Stomach (tissue), 9 donors: ENCODE results near the gene TMEM238L. TPM values are rescaled to one million over a fixed set of nuclear protein-coding genes. Genes with fewer than 3 reads are reported as not detected.

ENCODE experiments used
- DNase-seq, 2 donors: peaks; one replicate each; pipeline versions ENCODE4 v3.0.0 to v3.0.0-alpha.2; 2013 to 2019
- H3K27ac ChIP-seq, 5 donors: fragments of 200-600 bp in 4 of 5; sonication (generic) in 4 of 5; one replicate each; pipeline ENCODE4 v1.5.1; 2013 to 2019; ENCODE audit warnings: mild to moderate bottlenecking in 1 of 5, moderate library complexity in 1 of 5
- H3K27me3 ChIP-seq, 3 donors: fragments of 200-600 bp; sonication (generic); one replicate each; pipeline ENCODE4 v1.5.1; 2017 to 2019; ENCODE audit warnings: mixed run types in 1 of 3
- H3K36me3 ChIP-seq, 4 donors: fragments of 200-600 bp; sonication (generic); 1 replicate in 3 of 4; 2 replicates in 1 of 4; pipeline ENCODE4 v1.5.1; 2016 to 2019
- H3K4me1 ChIP-seq, 4 donors: fragments of 200-600 bp; sonication (generic); one replicate each; pipeline ENCODE4 v1.5.1; 2016 to 2019
- H3K4me3 ChIP-seq, 4 donors: fragments of 200-600 bp; sonication (generic) in 3 of 4; one replicate each; pipeline ENCODE4 v1.5.1; 2016 to 2019; ENCODE audit warnings: mild to moderate bottlenecking in 1 of 4
- H3K9me3 ChIP-seq, 4 donors: fragments of 200-600 bp; sonication (generic); one replicate each; pipeline ENCODE4 v1.5.1; 2016 to 2019
- CTCF ChIP-seq, 7 experiments: fragments of 450-650 bp in 4 of 7; fragments of 200-600 bp in 3 of 7; sonication (generic) in 3 of 7; IDR thresholded peaks; one replicate each; pipeline ENCODE4 v1.5.1; 2016 to 2019; ENCODE audit warnings: antibody characterized with exemption in 7 of 7, control low read depth in 2 of 7, mild to moderate bottlenecking in 1 of 7
- EP300 ChIP-seq: sonication (generic); formaldehyde crosslinking; IDR thresholded peaks from one replicate; pipeline ENCODE4 v1.6.1; 2017; ENCODE audit warnings: antibody characterized with exemption
- POLR2A ChIP-seq, 4 donors: fragments of 450-650 bp; IDR thresholded peaks; one replicate each; pipeline ENCODE4 v1.6.1; 2016; ENCODE audit warnings: antibody characterized with exemption in 4 of 4, control low read depth in 2 of 4, mild to moderate bottlenecking in 1 of 4, moderate library complexity in 1 of 4
- POLR2AphosphoS5 ChIP-seq, 3 donors: sonication (generic); formaldehyde crosslinking; IDR thresholded peaks; one replicate each; pipeline ENCODE4 v1.6.1; 2016; ENCODE audit warnings: antibody characterized with exemption in 3 of 3
- WGBS, 5 donors: extraction: QIAGEN DNeasy Blood & Tissue Kit in 3 of 5; methylation state at CpG; one replicate each; pipeline versions ENCODE4 v1.1.5 to v1.1.7; 2013 to 2018; 5-methylcytosine and 5-hydroxymethylcytosine counted together
- intact Hi-C: fragments of 100-400 bp; cut with DNase I; formaldehyde crosslinking; loops from one replicate; pipeline ENCODE4 v1.15.1; 2023; ENCODE audit warnings: low total_unique reads
- polyA plus RNA-seq, 3 donors: library from polyadenylated mRNA; stranded (reverse); fragments of 200-250 nt; gene quantifications; one replicate each; pipeline ENCODE4 v1.2.3, GENCODE V29; 2013
- total RNA-seq, 5 donors: library from RNA; depleted of rRNA; stranded (reverse); fragments of >200 nt; gene quantifications; one replicate each; pipeline versions ENCODE4 v1.1.0 to v1.2.3, GENCODE V29; 2014 to 2016
- donor health status: healthy with polysubstance abuse.
- donor health status: Bipolar disorder and iron deficiency.
- donor health status: healthy.

Gene TMEM238L
- total and polyA plus RNA-seq, 8 donors: 2.2 to 190 (median 38.2) TPM

DNA sequence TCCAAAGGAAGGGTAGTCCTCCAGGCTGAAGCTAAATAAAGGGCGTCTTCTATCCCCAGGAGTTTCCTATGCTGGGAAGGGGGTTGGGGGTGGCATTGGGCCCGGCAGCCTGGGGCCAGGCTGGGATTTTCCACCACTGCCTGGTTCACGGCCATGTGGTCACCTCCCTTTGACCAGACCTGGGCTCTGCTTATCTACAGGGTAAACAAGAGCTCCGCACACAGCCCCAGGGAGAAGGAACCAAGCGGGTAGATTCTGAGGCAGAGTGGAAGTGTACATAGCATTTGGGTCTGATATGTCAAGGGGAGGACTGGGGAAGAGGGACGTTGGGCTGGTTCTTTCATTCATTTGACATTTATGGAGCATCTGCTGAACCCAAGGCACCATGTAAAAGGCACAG is 46.8 kb downstream of the TMEM238L start:
- intact Hi-C loops: no loop called here
- 30 to 55% (median 53%) methylated on average over 6 of the region's 6 CpGs for WGBS, 5 donors
- TF ChIP-seq CTCF (IDR thresholded peaks at IDR 0.05) (no peak), POLR2A (IDR thresholded peaks at IDR 0.05) (no peak), POLR2AphosphoS5 (IDR thresholded peaks at IDR 0.05) (peak in 2 of 3 donors; percentile 66 to 75), EP300 (no peak)
- Histone ChIP-seq H3K9me3 (no peaks in the 10 kb centered on the region), H3K4me3 (no peak overlapping the region), H3K36me3 (no peaks in the 10 kb centered on the region), H3K27ac (peak overlapping the region; percentile 82 to 92 (median 83)), H3K27me3 (no peaks in the 10 kb centered on the region), H3K4me1 (peaks cover 38 to 56% (median 43%) of the 10 kb centered on the region in 4 donors)
- DNase-seq: peak; percentile 78 to 95

DNA sequence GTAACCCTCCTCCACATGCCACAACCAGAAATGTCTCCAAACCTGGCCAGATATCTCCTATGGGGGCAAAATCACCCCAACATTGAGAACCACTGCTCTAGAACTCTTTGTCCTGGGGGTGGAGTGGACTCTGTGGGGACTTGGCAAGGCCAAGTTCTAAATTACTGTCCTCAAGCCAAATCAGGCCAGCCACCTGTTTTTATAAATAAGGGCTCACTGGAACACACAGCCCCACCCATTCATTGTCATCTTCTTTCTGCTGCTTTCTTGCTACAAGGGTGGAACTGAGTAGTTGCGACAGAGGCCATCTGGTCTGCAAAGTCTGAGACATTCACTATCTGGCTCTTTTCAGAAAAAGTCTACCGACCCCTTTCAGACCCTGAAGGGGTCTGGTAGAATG is 47.3 kb downstream of the TMEM238L start:
- Histone ChIP-seq H3K4me1 (peaks cover 38 to 56% (median 44%) of the 10 kb centered on the region in 4 donors), H3K4me3 (no peak overlapping the region), H3K9me3 (no peaks in the 10 kb centered on the region), H3K36me3 (no peaks in the 10 kb centered on the region), H3K27me3 (no peaks in the 10 kb centered on the region), H3K27ac (peak overlapping the region; percentile 82 to 92 (median 83))
- intact Hi-C loops: no loop called here
- DNase-seq: peak in 1 of 2 donors; percentile 61
- TF ChIP-seq EP300: no peak
- peak in 1 of 3 donors; percentile 1 for TF ChIP-seq POLR2AphosphoS5 (IDR thresholded peaks at IDR 0.05)
- TF ChIP-seq POLR2A (IDR thresholded peaks at IDR 0.05): no peak
- TF ChIP-seq CTCF (IDR thresholded peaks at IDR 0.05): no peak
- 26 to 70% (median 44%) methylated on average over 2 of the region's 2 CpGs for WGBS, 5 donors

- no peaks in the 10 kb centered on the region for H3K36me3 ChIP-seq
- TF ChIP-seq POLR2AphosphoS5 (IDR thresholded peaks at IDR 0.05) (peak in 1 of 3 donors; percentile 2), CTCF (IDR thresholded peaks at IDR 0.05) (no peak)
- peaks cover 38 to 56% (median 44%) of the 10 kb centered on the region in 4 donors for H3K4me1 ChIP-seq
- DNase-seq: no peak
- no peaks in the 10 kb centered on the region for H3K9me3 ChIP-seq
- intact Hi-C loops: no loop called here
- H3K4me3 ChIP-seq: no peak overlapping the region
- peak overlapping the region; percentile 82 to 92 (median 83) for H3K27ac ChIP-seq
- H3K27me3 ChIP-seq: no peaks in the 10 kb centered on the region
- 14 to 52% (median 29%) methylated on average over 1 of the region's 1 CpG for WGBS, 5 donors
These were observed 47.7 kb downstream of the TMEM238L start for GRCh38 chr17:10756185-10756584.

- H3K4me3 ChIP-seq: no peak overlapping the region
- H3K27me3 ChIP-seq: no peaks in the 10 kb centered on the region
- WGBS, 5 donors: 64 to 81% (median 70%) methylated on average over 3 of the region's 3 CpGs
- H3K4me1 ChIP-seq: peaks cover 38 to 56% (median 44%) of the 10 kb centered on the region in 4 donors
- DNase-seq: no peak
- intact Hi-C loops: no loop called here
- peak overlapping the region; percentile 82 to 92 (median 83) for H3K27ac ChIP-seq
- no peaks in the 10 kb centered on the region for H3K36me3 ChIP-seq
- no peaks in the 10 kb centered on the region for H3K9me3 ChIP-seq
- TF ChIP-seq POLR2A (IDR thresholded peaks at IDR 0.05) (no peak), CTCF (IDR thresholded peaks at IDR 0.05) (no peak), EP300 (no peak), POLR2AphosphoS5 (IDR thresholded peaks at IDR 0.05) (no peak)
These were observed 48.2 kb downstream of the TMEM238L start for GRCh38 chr17:10755592-10756127.
